Caco-2 (cell line): Measurements from ENCODE around the gene PCSK5. TPM values are rescaled to one million over a fixed set of nuclear protein-coding genes. Genes with fewer than 3 reads are reported as not detected.

Source experiments
- BruUV-seq: library from RNA; stranded (reverse); fragments of 400-500 nt; replicated peaks from 2 replicates; lab custom pipeline; 2021; lab: Mats Ljungman, UMichigan
- CTCF ChIA-PET: fragments of 300-600 bp; sonication (Branson Sonifier 250); formaldehyde crosslinking; loops from one replicate; lab custom pipeline; 2022; ENCODE audit warnings: antibody characterized with exemption; lab: Charles Lee
- POLR2A ChIA-PET: fragments of 300-600 bp; sonication (Branson Sonifier 250); formaldehyde crosslinking; loops from one replicate; lab custom pipeline; 2022; ENCODE audit warnings: antibody characterized with exemption; lab: Charles Lee
- DNase-seq, 2 experiments: peaks; one replicate each; pipeline versions ENCODE4 v3.0.0 to v3.0.0-alpha.2; 2020 to 2022
- H3K27me3 ChIP-seq: replicated peaks from 2 replicates; pipeline ENCODE4 v1.6.0; 2011; ENCODE audit warnings: low read length; ENCODE audit not compliant: control insufficient read depth, insufficient read depth
- H3K36me3 ChIP-seq: 2 replicates; pipeline ENCODE4 v1.5.1; 2011; ENCODE audit warnings: low read length; ENCODE audit not compliant: control insufficient read depth, insufficient read depth
- H3K4me1 ChIP-seq: fragments of 250-450 bp; sonication (Bioruptor Pico); 2 replicates; pipeline ENCODE4 v1.5.1; 2020; ENCODE audit warnings: mild to moderate bottlenecking
- H3K4me3 ChIP-seq: 2 replicates; pipeline ENCODE4 v1.5.1; 2011; ENCODE audit warnings: low read depth, mild to moderate bottlenecking, control low read depth, low read length
- H3K9me3 ChIP-seq: fragments of 250-450 bp; sonication (Bioruptor Pico); 2 replicates; pipeline ENCODE4 v1.5.1; 2020; ENCODE audit warnings: mild to moderate bottlenecking, moderate library complexity
- H3K27ac Mint-ChIP-seq: one replicate; pipeline ENCODE4 v1.8.0; 2022; ENCODE audit warnings: mixed read lengths; ENCODE audit not compliant: unreplicated experiment
- H3K27me3 Mint-ChIP-seq: one replicate; pipeline ENCODE4 v1.8.0; 2022; ENCODE audit warnings: mixed read lengths; ENCODE audit not compliant: insufficient read depth, unreplicated experiment
- H3K36me3 Mint-ChIP-seq: one replicate; pipeline ENCODE4 v1.8.0; 2022; ENCODE audit warnings: mild to moderate bottlenecking, mixed read lengths; ENCODE audit not compliant: insufficient read depth, unreplicated experiment
- H3K4me1 Mint-ChIP-seq: one replicate; pipeline ENCODE4 v1.8.0; 2022; ENCODE audit warnings: low read depth, mixed read lengths; ENCODE audit not compliant: unreplicated experiment
- H3K4me3 Mint-ChIP-seq: one replicate; pipeline ENCODE4 v1.8.0; 2022; ENCODE audit warnings: mild to moderate bottlenecking, moderate library complexity, mixed read lengths; ENCODE audit not compliant: unreplicated experiment
- H3K9me3 Mint-ChIP-seq: one replicate; pipeline ENCODE4 v1.8.0; 2022; ENCODE audit warnings: mixed read lengths; ENCODE audit not compliant: unreplicated experiment
- intact Hi-C: fragments of 100-400 bp; cut with micrococcal nuclease; formaldehyde crosslinking; loops from one replicate; pipeline ENCODE4 v1.10.0; 2022; ENCODE audit not compliant: unreplicated experiment
- total RNA-seq: library from RNA; stranded (reverse); gene quantifications from 2 replicates; pipeline ENCODE4 v1.2.3, GENCODE V29; 2022
- TF ChIP-seq, protein P1 (sequence below), 2 experiments: fragments of 200-600 bp in 1 of 2; IDR thresholded peaks; 1 replicate in 1 of 2; 2 replicates in 1 of 2; pipeline versions ENCODE4 v1.5.1 to v1.8.0; 2011 to 2022; ENCODE audit warnings: antibody characterized with exemption in 1 of 2, control low read depth in 1 of 2, inconsistent platforms in 1 of 2, low read depth in 1 of 2, low read length in 1 of 2, mild to moderate bottlenecking in 1 of 2, moderate library complexity in 1 of 2; ENCODE audit not compliant: insufficient read depth in 1 of 2, severe bottlenecking in 1 of 2, unreplicated experiment in 1 of 2

Gene PCSK5
- total RNA-seq, 1 experiment from 2014 or later = 10.9 TPM

- no peaks in the 10 kb centered on the region for H3K9me3 ChIP-seq
- Mint-ChIP-seq H3K4me3 (no peak overlapping the region), H3K27me3 (no peaks in the 10 kb centered on the region), H3K9me3 (no peaks in the 10 kb centered on the region), H3K36me3 (peaks cover 6% of the 10 kb centered on the region), H3K27ac (no peak overlapping the region), H3K4me1 (peaks cover 16% of the 10 kb centered on the region)
- H3K36me3 ChIP-seq = no peaks in the 10 kb centered on the region
- intact Hi-C loops = no loop called here
- no peak for DNase-seq
- TF ChIP-seq, protein P1, sequence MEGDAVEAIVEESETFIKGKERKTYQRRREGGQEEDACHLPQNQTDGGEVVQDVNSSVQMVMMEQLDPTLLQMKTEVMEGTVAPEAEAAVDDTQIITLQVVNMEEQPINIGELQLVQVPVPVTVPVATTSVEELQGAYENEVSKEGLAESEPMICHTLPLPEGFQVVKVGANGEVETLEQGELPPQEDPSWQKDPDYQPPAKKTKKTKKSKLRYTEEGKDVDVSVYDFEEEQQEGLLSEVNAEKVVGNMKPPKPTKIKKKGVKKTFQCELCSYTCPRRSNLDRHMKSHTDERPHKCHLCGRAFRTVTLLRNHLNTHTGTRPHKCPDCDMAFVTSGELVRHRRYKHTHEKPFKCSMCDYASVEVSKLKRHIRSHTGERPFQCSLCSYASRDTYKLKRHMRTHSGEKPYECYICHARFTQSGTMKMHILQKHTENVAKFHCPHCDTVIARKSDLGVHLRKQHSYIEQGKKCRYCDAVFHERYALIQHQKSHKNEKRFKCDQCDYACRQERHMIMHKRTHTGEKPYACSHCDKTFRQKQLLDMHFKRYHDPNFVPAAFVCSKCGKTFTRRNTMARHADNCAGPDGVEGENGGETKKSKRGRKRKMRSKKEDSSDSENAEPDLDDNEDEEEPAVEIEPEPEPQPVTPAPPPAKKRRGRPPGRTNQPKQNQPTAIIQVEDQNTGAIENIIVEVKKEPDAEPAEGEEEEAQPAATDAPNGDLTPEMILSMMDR (IDR thresholded peaks at IDR 0.05; ENCODE audit: insufficient read depth in 1 of 2, low read depth in 1 of 2, low read length in 1 of 2, severe bottlenecking in 1 of 2, unreplicated experiment in 1 of 2) = no peak
- ChIA-PET POLR2A (no interaction called here), CTCF (no interaction called here)
- BruUV-seq = no TSS peak
- H3K4me3 ChIP-seq = no peak overlapping the region
- H3K4me1 ChIP-seq = no peaks in the 10 kb centered on the region
- no peaks in the 10 kb centered on the region for H3K27me3 ChIP-seq
Observed at GRCh38 chr9:75914002-75914401, 23.5 kb downstream of the PCSK5 start.

- ChIA-PET POLR2A (no interaction called here), CTCF (no interaction called here)
- no peak for DNase-seq
- H3K4me1 Mint-ChIP-seq = peaks cover 16% of the 10 kb centered on the region
- no peak overlapping the region for H3K27ac Mint-ChIP-seq
- no peak overlapping the region for H3K4me3 Mint-ChIP-seq
- no peaks in the 10 kb centered on the region for H3K9me3 Mint-ChIP-seq
- no peaks in the 10 kb centered on the region for H3K27me3 ChIP-seq
- H3K4me3 ChIP-seq = no peak overlapping the region
- intact Hi-C loops = no loop called here
- peaks cover 6% of the 10 kb centered on the region for H3K36me3 Mint-ChIP-seq
- H3K27me3 Mint-ChIP-seq = no peaks in the 10 kb centered on the region
- no peaks in the 10 kb centered on the region for H3K4me1 ChIP-seq
- TF ChIP-seq, protein P1 (IDR thresholded peaks at IDR 0.05; ENCODE audit: insufficient read depth in 1 of 2, low read depth in 1 of 2, low read length in 1 of 2, severe bottlenecking in 1 of 2, unreplicated experiment in 1 of 2) = no peak
- no peaks in the 10 kb centered on the region for H3K9me3 ChIP-seq
- no TSS peak for BruUV-seq
- no peaks in the 10 kb centered on the region for H3K36me3 ChIP-seq
Observed at GRCh38 chr9:75914883-75915452, 24.5 kb downstream of the PCSK5 start.

DNA sequence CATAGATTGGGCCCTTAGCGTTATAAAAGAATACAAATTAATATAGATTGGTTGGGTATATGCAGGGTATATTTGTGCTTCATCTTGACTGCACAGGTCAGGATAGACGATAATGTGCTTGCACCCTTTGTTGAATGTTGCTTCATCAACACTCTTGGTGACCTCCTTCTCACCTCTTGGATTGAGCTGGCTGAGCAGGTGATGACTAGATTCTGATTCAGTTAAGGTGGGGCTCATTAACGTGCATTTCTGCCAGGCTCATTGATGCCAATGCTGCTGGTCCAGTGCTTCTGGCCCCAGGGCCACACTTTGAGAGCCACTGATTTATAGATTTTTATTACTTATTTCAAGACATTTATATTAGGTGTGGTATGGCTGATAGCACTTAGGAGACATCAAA, 27.7 kb downstream of the PCSK5 start:
- CTCF ChIA-PET = no interaction called here
- peaks cover under 1% of the 10 kb centered on the region for H3K4me1 Mint-ChIP-seq
- H3K4me3 Mint-ChIP-seq = no peak overlapping the region
- no peaks in the 10 kb centered on the region for H3K9me3 Mint-ChIP-seq
- Histone ChIP-seq H3K9me3 (no peaks in the 10 kb centered on the region), H3K36me3 (no peaks in the 10 kb centered on the region), H3K27me3 (no peaks in the 10 kb centered on the region), H3K4me3 (no peak overlapping the region), H3K4me1 (no peaks in the 10 kb centered on the region)
- BruUV-seq = no TSS peak
- POLR2A ChIA-PET = no interaction called here
- H3K27ac Mint-ChIP-seq = no peak overlapping the region
- TF ChIP-seq, protein P1 (IDR thresholded peaks at IDR 0.05; ENCODE audit: insufficient read depth in 1 of 2, low read depth in 1 of 2, low read length in 1 of 2, severe bottlenecking in 1 of 2, unreplicated experiment in 1 of 2) = no peak
- no peak for DNase-seq
- intact Hi-C loops = no loop called here
- H3K27me3 Mint-ChIP-seq = no peaks in the 10 kb centered on the region
- H3K36me3 Mint-ChIP-seq = no peaks in the 10 kb centered on the region
